LNCaP clone FGC (cell line): Measurements from ENCODE around the gene VGLL4.

Experiments used
- DNase-seq: peaks from one replicate; pipeline ENCODE4 v3.0.0-alpha.2; 2011; ENCODE audit warnings: low read depth
- H3K4me3 ChIP-seq: 2 replicates; pipeline ENCODE4 v1.5.1; 2011; ENCODE audit warnings: mild to moderate bottlenecking, low read depth, low read length, control low read depth
- CTCF ChIP-seq: IDR thresholded peaks from 2 replicates; pipeline ENCODE4 v1.5.1; 2012; ENCODE audit warnings: mild to moderate bottlenecking; ENCODE audit not compliant: control insufficient read depth, insufficient read depth; ENCODE audit errors: extremely low read depth

Gene VGLL4

GRCh38 chr3:11566478-11566877 is 77.2 kb downstream of the VGLL4 start:
- no peak for DNase-seq
- H3K4me3 ChIP-seq, result no peak overlapping the region
- no peak for TF ChIP-seq CTCF

- TF ChIP-seq CTCF, result no peak
- no peak for DNase-seq
- H3K4me3 ChIP-seq, result no peak overlapping the region
Measured at GRCh38 chr3:11565932-11566331, 77.8 kb downstream of the VGLL4 start.

GRCh38 chr3:11565492-11565891 is 78.2 kb downstream of the VGLL4 start:
- H3K4me3 ChIP-seq, result no peak overlapping the region
- no peak for DNase-seq
- no peak for TF ChIP-seq CTCF

GRCh38 chr3:11565072-11565471 is 78.6 kb downstream of the VGLL4 start:
- no peak for TF ChIP-seq CTCF

GRCh38 chr3:11564577-11565001 is 79.1 kb downstream of the VGLL4 start:
- DNase-seq, result no peak
- TF ChIP-seq CTCF, result no peak
- no peak overlapping the region for H3K4me3 ChIP-seq

More at GRCh38 chr3:11565072-11565471, 78.6 kb downstream of the VGLL4 start:
- no peak overlapping the region for H3K4me3 ChIP-seq
- no peak for DNase-seq

- no peak for DNase-seq
- no peak for TF ChIP-seq CTCF
- no peak overlapping the region for H3K4me3 ChIP-seq
Measured at GRCh38 chr3:11563865-11564185, 79.9 kb downstream of the VGLL4 start.

GRCh38 chr3:11563159-11563864 is 80.4 kb downstream of the VGLL4 start:
- H3K4me3 ChIP-seq, result no peak overlapping the region
- no peak for DNase-seq
- no peak for TF ChIP-seq CTCF
